Activated T-cell treated with anti-CD3 and anti-CD28 coated beads, Interleukin-2, amount 50 U/mL, for 24 hours (primary cell): ENCODE results near the gene ANHX.

Source experiments
- DNase-seq: peaks from one replicate; pipeline ENCODE4 v3.0.0-alpha.2; 2020
- H3K27ac Mint-ChIP-seq: 2 replicates; pipeline ENCODE4 v1.8.0; 2020; ENCODE audit warnings: mild to moderate bottlenecking, mixed read lengths
- H3K27me3 Mint-ChIP-seq: 2 replicates; pipeline ENCODE4 v1.8.0; 2020; ENCODE audit warnings: mixed read lengths
- H3K36me3 Mint-ChIP-seq: 2 replicates; pipeline ENCODE4 v1.8.0; 2020; ENCODE audit warnings: low read depth, mixed read lengths
- H3K4me1 Mint-ChIP-seq: 2 replicates; pipeline ENCODE4 v1.8.0; 2020; ENCODE audit warnings: low read depth, mixed read lengths
- H3K4me3 Mint-ChIP-seq: 2 replicates; pipeline ENCODE4 v1.8.0; 2020; ENCODE audit warnings: mild to moderate bottlenecking, moderate library complexity, mixed read lengths
- H3K9me3 Mint-ChIP-seq: 2 replicates; pipeline ENCODE4 v1.8.0; 2020; ENCODE audit warnings: mixed read lengths

Gene ANHX

GRCh38 chr12:133174901-133175300 lies 60.8 kb downstream of the ANHX start:
- peaks cover 34% of the 10 kb centered on the region for H3K36me3 Mint-ChIP-seq
- no peaks in the 10 kb centered on the region for H3K27me3 Mint-ChIP-seq
- no peak overlapping the region for H3K27ac Mint-ChIP-seq
- DNase-seq: no peak
- peaks cover 57% of the 10 kb centered on the region for H3K9me3 Mint-ChIP-seq
- no peaks in the 10 kb centered on the region for H3K4me1 Mint-ChIP-seq
- H3K4me3 Mint-ChIP-seq: no peak overlapping the region

- Mint-ChIP-seq H3K4me3 (no peak overlapping the region), H3K36me3 (peaks cover 39% of the 10 kb centered on the region), H3K27me3 (no peaks in the 10 kb centered on the region), H3K9me3 (peaks cover 58% of the 10 kb centered on the region), H3K4me1 (no peaks in the 10 kb centered on the region), H3K27ac (no peak overlapping the region)
- DNase-seq: no peak
Observed at GRCh38 chr12:133172491-133172890, 63.2 kb downstream of the ANHX start.
